GM21786 (cell line): Measurements from ENCODE around the gene TRPV4.

ENCODE experiments used
- ATAC-seq: cut with Tn5 transposase; IDR thresholded peaks from one replicate; pipeline ENCODE4 v1.9.1; 2021; ENCODE audit not compliant: unreplicated experiment

TRPV4 gene

DNA sequence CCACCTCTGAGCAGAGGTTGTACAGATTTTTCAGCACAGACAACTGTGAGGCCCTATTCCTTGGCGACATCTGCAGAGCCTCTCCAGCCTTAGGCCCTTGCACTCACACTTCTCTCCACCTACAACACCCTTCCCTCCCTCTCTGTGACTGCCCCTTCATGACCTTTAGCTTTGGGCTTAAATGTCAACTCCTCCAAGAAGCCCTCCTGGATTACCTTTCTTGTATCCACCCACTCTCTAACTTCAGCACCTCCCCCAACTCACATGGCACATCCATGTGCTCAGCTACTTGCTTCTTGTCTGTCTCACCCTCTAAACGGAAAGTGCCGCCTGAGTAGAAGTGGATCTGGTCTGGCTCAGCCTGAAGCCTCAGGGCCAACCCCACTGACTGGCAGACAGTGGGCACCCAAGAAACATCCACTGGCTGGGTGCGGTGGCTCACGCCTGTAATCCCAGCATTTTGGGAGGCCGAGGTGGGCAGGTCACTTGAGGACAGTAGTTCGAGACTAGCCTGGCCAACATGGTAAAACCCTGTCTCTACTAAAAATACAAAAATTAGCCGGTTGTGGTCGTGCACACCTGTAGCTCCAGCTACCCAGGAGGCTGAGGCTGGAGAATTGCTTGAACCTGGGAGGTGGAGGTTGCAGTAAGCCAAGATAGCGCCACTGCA lies 22.1 kb downstream of the TRPV4 start:
- ATAC-seq, result no peak

DNA sequence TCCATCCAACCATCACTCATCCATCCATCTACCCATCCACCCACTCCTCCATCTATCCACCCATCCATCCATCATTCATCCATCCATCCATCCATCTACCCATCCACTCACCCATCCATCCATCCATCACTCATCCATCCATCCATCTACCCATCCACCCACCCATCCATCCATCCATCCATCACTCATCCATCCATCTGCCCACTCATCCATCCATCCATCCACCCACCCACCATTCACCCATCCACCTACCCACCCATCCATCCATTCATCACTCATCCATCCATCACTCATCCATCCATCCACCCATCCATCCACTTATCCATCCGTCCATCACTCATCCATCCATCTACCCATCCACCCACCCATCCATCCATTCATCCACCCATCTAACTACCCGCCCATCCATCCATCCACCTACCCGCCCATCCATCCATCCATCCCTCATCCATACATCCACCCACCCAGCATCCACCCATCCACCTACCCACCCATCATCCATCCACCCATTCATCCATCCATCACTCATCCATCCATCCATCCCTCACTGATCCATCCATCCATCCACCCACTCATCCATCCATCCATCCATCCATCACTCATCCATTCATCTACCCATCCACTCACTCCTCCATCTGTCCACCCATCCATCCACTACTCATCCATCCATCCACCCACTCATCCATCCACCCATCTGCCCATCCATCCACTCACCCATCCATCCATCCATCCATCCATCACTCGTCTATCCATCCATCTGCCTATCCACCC lies 24.1 kb downstream of the TRPV4 start:
- no peak for ATAC-seq

DNA sequence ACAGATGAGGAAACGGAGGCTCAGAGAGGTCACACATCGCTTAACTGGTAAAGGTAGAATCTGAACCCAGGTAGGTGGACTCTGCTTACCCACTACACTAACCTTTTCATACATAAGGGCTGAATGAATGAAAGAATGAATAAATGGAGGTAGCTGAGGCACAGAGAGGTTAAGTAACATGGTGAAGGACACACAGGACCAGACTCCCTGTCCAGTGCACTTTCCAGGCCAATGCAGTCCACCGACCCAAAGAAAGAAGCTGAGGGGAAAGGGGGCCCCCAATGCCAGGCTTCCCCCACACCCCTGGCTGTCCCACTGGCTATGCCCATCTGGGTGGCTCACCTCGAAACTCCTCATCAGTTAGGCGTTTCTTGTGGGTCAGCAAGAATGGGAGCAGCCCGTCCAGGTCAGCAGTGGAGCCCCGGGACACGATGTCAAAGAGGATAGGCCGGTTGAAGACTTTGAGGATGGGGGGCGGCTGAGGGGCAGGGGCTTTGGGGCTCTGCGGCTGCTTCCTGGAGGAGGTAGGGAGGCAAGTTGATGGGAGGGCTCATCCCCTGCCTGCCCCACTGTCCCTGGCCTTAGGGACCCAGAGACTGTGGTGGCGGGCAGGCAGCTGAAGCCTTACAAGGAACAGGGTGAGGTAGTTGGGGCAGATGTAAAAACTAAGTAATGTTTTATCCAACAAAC lies 25.1 kb downstream of the TRPV4 start:
- ATAC-seq, result no peak

DNA sequence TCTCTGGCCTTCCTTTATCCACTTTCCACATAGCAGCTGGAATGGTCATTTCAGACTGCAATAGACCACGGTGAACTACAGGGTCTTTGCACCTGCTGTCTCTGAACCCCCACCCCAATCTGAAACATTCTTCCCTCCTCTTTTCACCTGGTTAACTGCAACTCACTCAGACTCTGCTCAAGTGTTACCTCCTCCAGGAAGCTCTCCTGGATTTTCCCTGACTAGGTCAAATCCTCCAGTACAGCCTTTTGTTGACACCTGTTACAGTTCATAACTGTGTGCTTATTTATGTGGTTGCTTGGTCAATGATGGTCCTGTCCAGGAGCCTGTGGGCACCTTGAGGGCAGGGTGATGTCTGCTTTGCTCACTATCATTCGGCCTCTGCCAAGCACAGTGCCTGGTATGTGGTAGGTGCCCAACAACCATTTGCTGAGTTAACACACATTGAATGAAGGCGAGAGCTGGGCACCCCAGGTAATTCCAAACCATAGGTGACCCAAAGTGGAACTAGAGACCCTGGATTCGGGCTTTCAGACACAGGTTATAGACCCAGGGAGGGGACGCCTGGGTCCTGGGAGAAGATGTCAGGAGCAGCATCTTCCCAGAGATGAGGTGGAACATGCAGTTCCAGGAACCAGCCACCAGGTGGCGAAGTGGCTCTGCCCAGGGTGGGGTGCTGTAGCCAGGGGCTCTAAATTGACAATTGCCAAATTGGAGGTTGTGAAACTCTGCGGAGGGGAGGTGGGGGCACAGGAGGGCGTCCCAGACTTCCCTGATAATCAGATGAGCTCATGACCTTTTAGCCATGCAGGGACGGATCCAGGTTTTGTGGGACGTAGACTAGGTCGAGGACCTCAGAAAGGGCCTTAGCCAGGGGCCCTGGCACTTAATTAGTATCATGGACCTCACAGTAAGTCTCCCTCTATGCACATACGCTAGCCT lies 28.1 kb downstream of the TRPV4 start:
- ATAC-seq, result no peak

DNA sequence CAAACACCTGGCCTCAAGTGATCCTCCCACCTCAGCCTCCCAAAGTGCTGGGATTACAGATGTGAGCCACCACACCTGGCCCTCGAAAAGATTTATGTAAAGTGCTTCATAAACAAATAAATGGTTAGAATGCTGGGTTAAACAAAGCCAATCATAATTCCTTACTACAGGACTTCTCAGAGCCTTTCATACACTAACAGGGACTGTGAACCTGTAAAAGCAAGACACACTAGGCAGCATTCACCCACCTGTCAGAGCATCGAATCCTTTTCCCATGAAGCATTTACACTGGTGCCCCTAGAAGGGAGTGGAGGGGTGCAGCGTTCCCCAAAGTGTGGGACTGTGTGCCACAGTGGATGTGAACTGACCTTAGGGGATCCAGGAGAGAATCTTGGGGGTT lies 29.5 kb downstream of the TRPV4 start:
- ATAC-seq, result no peak

DNA sequence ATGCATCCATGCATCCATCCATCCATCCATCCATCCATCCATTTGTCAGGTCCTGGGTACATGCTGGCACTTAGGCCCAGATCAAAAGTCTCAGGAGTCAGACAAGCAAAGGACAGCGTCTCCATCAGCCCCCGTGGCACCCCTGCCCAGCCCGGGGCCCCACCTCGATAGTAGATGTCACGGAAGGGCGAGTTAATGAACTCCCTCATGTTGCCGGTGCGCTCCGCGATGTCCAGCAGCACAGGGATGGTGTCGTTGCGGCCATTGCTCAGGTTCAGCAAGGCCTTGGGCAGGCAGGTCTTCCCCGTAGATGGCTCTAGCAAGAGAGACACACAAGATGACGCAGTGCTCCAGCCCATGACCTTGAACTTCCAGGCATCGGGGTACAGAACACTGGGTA lies 30.4 kb downstream of the TRPV4 start:
- no peak for ATAC-seq

DNA sequence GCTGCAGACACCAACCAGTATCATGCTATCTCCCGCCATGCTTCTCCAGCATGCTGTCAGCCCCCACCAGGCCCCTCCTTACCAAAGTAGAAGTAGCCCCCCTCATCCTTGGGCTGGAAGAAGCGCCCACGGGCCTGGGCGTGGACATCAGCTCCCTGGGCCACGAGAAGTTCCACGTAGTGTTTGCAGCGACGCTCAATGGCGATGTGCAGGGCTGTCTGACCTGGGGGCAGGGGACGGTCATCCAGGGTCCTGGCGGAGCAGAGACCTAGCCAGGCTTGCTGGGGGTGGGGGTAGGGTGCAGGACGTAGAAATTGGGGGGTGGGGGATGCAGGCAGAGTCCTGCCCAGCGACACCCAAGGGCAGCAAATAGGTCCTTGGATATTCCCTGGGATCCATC lies 32.7 kb downstream of the TRPV4 start:
- no peak for ATAC-seq

DNA sequence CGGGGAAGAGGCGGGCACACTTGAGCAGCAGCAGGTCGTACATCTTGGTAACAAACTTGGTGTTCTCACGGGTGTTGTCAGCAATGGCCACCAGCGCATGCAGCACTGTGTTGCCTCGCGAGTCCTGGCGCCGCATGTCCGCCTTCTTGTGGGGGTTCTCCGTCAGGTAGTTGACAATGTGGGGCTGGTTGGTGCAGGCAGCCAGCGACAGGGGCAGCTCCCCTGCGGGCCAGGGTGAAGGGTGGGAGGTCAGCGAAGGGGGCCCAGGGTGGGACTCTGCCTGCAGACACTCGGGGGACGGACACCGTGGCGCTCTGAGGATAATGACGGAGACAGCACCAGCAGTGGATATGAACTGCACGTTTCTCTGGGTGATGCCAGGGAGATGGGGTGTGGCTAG lies 34.5 kb downstream of the TRPV4 start:
- ATAC-seq, result no peak

DNA sequence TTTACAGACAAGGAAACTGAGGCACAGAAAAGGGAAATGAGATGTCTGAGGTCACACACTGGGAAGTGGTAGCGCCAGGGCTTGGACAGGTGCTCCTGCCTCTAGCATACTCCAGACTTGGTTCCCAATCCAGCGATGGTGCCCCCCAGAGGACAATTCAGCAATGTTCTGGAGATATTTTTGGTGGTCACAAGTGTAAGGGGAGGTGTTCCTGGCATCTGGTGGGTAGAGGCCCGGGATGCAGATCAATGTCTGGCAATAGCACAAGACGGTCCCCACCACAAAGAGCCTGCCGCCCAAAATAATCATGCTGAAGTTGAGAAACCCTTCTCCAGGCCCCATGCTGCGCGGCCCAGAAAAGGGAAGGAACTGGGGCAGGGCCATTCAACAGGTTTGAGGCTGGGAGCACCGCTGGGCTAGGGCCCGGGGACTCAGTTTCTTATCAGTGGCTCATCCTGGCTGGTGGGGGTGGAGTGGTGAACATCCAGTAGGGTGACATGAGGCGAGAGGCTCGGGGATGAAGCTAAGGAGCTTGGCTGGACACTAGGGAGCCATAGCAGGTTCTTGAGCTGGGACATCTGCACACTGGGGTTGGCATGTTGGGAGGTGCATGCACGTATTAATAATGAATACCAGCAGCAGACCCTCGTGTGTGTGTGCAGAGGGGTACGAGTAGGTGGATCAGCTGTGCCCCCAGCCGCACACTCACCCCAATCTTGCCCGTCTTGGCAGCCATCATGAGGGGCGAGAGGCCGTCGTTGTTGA lies 35.1 kb downstream of the TRPV4 start:
- no peak for ATAC-seq

DNA sequence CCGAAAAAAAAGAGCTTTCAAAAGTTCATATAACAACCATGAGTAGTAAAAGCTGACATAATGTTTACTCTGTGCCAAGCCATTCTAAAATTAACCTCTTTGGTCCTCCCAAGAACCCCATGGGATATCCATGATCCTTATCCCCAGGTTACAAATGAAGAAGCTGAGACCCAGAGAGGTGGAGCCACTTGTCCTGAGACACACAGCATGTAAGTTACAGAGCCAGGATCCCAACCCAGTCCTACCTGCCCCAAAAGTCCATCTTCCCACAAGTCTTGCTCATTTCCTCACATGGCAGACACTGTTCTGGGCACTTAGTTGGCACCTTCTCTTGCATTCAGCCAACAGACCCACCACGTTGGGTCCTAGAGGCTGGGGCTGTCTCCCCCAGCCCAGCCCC lies 37.1 kb downstream of the TRPV4 start:
- no peak for ATAC-seq

DNA sequence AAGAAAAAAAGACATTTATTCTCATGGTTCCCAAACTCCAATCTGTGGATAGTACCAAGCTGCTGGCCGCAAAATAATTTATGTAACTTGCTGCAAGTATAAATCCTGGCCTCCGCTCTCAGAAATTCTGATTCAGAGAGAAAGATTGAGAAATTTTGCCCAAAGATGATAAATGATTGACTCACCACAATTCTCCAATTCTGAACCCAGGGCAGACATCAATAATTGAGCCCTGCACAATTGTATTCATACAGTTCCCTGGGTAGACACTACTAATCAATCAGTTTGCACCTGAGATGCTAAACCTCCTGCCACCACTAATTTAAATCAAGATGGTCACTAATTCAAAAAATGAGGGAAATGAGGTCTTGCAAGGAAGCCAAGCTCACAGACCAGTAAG lies 38.2 kb downstream of the TRPV4 start:
- ATAC-seq, result no peak

DNA sequence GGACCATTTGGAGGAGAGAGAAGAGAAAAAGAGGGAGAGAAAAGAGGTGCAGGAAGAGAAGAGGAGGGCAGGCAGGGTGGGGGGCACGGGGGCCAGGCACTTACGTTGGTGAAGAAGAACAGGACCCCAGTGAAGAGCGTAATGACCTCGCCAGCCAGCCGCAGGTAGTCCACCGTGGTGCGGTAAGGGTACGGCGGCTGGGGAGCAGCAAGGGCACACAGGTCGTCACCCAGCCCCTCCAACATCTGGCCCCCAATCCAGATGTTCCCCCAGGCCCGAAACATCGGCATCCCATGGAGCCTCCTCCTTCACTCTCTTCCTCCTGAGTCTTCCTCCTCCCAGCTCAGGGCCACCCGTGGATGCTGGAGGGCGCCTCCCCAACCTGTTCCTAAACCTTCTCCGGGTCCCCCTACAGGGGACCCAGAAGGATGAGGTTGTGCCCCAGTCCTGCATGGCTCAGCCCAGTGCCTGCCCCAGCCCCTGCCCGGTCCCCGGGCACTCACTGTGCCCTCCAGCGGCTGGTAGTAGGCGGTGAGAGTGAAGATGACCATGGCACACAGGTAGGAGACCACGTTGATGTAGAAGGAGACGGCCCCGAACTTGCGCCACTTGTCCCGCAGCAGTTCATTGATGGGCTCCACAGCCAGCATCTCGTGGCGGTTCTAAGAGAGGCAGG lies 39.2 kb downstream of the TRPV4 start:
- ATAC-seq, result no peak

DNA sequence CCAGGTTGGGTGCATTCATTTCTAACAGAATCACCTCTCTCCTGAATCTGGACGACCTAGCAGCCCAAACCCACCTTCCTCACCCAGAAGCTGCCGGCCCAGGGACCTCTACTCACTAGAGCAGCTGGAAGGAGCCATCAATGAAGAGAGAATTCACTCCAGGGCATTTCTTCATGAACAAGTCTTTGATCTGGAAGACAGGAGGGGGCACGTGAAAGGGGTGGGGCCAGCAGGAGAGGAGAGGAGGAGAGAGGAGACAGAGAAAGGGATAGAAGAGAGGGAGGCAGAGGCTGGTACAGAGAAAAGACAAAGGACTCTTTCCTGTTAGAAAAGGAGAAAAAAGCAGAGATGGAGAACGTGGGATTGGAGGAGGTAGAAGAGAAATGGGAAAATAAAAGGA lies 39.8 kb downstream of the TRPV4 start:
- ATAC-seq, result no peak

DNA sequence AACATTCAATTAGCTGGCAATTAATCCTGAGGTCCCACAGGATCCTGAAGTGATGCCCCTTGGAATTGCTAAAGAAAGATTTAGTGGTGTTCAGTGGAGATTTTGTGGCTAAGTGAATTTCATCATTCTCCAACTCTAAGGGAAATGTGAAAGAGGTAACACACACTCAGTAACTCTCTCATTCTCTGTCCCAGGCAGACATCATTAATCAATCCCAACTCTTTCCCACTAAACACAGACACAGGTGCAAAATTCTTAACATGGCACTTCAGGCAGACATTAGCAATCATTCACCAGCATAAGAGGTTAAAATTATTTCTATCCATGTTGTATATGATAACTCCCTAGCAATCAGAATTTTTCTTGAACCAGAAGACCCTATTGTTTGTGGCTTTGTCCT lies 40.2 kb downstream of the TRPV4 start:
- no peak for ATAC-seq

DNA sequence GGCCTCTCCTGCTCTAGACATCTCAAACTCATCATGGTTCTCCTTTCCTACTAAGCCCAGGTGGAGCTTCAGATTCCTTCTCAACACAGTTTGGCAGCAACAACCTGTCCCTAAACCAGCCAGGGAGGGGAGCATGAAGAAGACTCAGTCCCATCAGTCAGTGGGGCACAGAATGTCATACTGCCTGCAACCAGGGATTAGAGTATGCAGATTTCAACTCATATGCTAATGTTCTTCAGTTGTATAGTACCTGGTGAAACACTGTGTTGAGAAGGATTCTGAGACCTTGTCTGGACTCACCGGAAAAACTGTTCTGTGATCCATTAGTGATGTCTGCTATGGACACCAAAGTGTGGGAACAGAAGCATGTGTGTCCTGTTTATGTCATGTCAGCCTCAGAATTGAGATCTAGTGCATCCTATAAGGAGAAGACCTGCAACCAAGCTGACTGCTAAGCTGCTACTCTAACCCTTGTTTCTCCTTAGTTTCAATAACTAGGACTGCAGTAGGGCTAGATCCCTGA lies 43.6 kb downstream of the TRPV4 start:
- no peak for ATAC-seq

DNA sequence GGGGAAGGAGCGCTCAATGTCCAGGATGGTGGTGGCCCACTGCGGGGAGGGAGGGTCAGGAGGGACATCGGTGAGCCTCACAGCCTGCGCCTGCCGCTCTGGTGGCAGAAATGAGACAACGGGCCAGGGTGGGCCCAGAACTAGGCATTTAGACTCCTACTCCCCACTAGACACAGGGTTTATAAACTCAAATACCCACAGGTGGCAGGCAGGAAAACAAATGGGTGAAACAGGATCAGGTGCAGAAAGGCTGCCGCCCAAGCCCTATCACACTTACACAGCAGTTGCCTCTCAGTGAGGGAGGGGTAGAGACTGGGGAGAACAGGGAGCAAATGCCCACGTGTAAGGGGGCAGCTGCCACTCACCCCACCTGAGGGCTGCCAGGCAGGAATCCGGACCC lies 46.4 kb downstream of the TRPV4 start:
- no peak for ATAC-seq

DNA sequence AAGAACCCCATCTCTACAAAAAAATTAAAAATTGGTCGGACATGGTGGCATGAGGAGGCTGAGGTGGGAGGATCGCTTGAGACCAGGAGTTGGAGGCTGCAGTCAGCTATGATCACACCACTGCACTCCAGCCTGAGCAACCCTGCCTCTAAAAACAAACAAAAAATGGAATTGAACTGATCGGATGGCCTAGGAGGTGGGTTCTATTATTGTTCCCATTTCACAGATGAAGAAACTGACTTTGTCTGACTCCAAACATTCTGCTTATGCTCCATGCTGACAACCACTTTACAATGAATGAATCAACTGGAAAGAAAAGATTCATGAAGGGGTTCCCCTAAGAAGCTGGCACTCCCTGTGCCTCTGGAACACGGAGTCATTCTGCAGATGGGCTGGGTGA lies 47.3 kb downstream of the TRPV4 start:
- no peak for ATAC-seq

DNA sequence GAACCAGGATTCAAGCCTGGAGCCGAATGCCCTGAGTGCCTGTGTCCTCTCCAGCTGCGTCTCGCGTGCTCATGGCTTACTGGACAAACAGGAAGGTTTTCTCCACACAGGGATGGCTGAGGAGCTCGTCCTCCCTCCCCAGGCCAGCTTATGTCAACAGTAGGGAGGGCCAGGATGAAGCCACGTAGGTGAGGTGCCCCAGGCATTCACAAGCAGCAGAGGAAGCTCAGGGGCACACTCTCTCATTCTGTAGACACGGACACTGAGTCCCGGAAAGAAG lies 49.3 kb downstream of the TRPV4 start:
- no peak for ATAC-seq

DNA sequence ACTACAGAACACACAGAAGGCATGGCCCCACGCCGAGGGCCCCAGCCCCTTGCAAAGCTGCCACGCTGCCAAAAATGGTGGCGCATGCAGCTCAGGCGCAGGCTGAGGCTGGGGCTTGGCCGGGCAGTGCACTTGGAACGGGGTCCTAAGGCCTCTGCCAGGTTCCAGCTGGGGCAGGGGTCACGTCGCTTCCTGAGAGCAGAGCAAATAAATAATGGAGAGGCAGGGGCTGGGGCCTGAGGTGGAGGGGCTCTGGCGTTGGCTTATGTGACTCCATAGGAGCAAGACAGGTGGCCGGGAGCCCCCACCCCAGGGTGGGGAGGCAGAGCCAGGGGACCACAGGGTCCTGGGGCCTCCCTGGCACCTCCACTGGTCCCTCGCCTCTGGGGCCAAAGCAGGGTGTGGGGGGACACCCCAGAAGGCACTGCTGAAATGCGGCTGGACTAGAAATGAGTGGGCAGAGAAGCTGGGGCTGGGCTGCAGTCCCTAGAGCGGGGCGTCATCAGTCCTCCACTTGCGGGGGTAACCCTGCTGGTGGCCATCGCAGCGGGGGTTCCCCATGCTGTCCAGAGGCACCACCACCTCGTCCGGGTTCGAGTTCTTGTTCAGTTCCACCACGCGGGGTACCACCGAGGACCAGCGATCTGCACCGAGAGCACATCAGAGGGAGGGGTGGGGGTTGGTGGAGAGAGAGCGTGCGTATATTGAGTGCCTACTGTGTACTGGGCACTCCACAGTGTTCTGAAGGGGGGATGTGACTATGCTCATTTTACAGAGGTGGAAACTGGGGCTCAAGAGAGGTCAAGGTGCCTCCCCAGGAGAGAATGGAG lies 49.8 kb downstream of the TRPV4 start:
- no peak for ATAC-seq
